K562 (cell line): ENCODE results near the gene PDIA5. TPM values are rescaled to one million over a fixed set of nuclear protein-coding genes. Genes with fewer than 3 reads are reported as not detected.

Experiments used
- ATAC-seq: fragments of 200-7000 bp; cut with Tn5 transposase; 3 replicates; pipeline ENCODE4 v1.9.1; 2020; ENCODE audit warnings: moderate library complexity
- BruUV-seq: library from RNA; stranded (reverse); fragments of 400-500 nt; replicated peaks from 2 replicates; lab custom pipeline; 2021; lab: Mats Ljungman, UMichigan
- CTCF ChIA-PET: fragments of 300-600 bp; formaldehyde crosslinking; extraction: SDS; loops from one replicate; lab custom pipeline; 2021; ENCODE audit warnings: low intra/inter-chr PET ratio; lab: Yijun Ruan, JAX
- POLR2A ChIA-PET: fragments of 300-600, 350-650 bp; sonication (Branson Sonifier 250); formaldehyde crosslinking; extraction: SDS; loops from one replicate; lab custom pipeline; 2021; ENCODE audit warnings: antibody characterized with exemption, inconsistent platforms; lab: Yijun Ruan, JAX
- DNase-seq, 4 experiments: peaks; one replicate each; pipeline versions ENCODE4 v3.0.0 to v3.0.0-alpha.2; 2011 to 2018; ENCODE audit warnings: low spot score in 3 of 4, mixed read lengths in 3 of 4; ENCODE audit errors: extremely low read depth in 1 of 4
- FAIRE-seq: peaks from 2 replicates; lab custom pipeline; 2011; peaks lifted over from hg19 to GRCh38; lab: Jason Lieb, UNC
- H2AFZ ChIP-seq: 2 replicates; pipeline ENCODE4 v1.6.0; 2011; ENCODE audit warnings: low read depth, low read length, control low read depth, inconsistent platforms
- H3K27ac ChIP-seq: fragments of 200-600 bp; 3 replicates; pipeline ENCODE4 v1.8.0; 2011; ENCODE audit warnings: low read depth, mild to moderate bottlenecking, control low read depth, inconsistent platforms, low read length, moderate library complexity, mixed read lengths; ENCODE audit errors: extremely low read depth
- H3K27me3 ChIP-seq, 2 experiments: fragments of 300-600 bp in 1 of 2; 2 replicates in 1 of 2; 3 replicates in 1 of 2; pipeline versions ENCODE4 v1.6.0 to v1.8.0; 2011; ENCODE audit warnings: inconsistent platforms in 2 of 2, low read length in 2 of 2, mild to moderate bottlenecking in 1 of 2, mixed read lengths in 1 of 2, moderate library complexity in 1 of 2; ENCODE audit not compliant: control insufficient read depth in 2 of 2, insufficient read depth in 2 of 2
- H3K36me3 ChIP-seq: fragments of 300-600 bp; 3 replicates; pipeline ENCODE4 v1.8.0; 2011; ENCODE audit warnings: mild to moderate bottlenecking, low read length, inconsistent platforms; ENCODE audit not compliant: control insufficient read depth, insufficient read depth
- H3K4me1 ChIP-seq, 2 experiments: fragments of 200-600 bp in 1 of 2; replicated peaks in 1 of 2; 2 replicates in 1 of 2; 3 replicates in 1 of 2; pipeline versions ENCODE4 v1.5.1 to v1.8.0; 2011; ENCODE audit warnings: inconsistent platforms in 2 of 2, low read length in 2 of 2, mild to moderate bottlenecking in 1 of 2, mixed read lengths in 1 of 2, moderate library complexity in 1 of 2; ENCODE audit not compliant: control insufficient read depth in 2 of 2, insufficient read depth in 2 of 2
- H3K4me2 ChIP-seq: 2 replicates; pipeline ENCODE4 v1.6.1; 2011; ENCODE audit warnings: low read length, control low read depth, inconsistent platforms, mixed read lengths; ENCODE audit not compliant: insufficient read depth
- H3K4me3 ChIP-seq: fragments of 200-600 bp; sonication (generic), shearing (Covaris generic); 2 replicates; pipeline ENCODE4 v1.5.1; 2016; ENCODE audit warnings: control low read depth, inconsistent platforms
- H3K79me2 ChIP-seq: fragments of 200-600 bp; 3 replicates; pipeline ENCODE4 v1.8.0; 2011; ENCODE audit warnings: low read length, inconsistent platforms; ENCODE audit not compliant: control insufficient read depth, insufficient read depth
- H3K9ac ChIP-seq, 2 experiments: 2 replicates each; pipeline versions ENCODE4 v1.6.0 to v1.6.1; 2011; ENCODE audit warnings: low read depth in 2 of 2, low read length in 2 of 2, control low read depth in 1 of 2, inconsistent platforms in 1 of 2, mild to moderate bottlenecking in 1 of 2, mixed read lengths in 1 of 2; ENCODE audit not compliant: insufficient read depth in 1 of 2
- H3K9me1 ChIP-seq: one replicate; pipeline ENCODE4 v1.6.0; 2011; ENCODE audit warnings: inconsistent platforms, mild to moderate bottlenecking, low read length, moderate library complexity; ENCODE audit not compliant: control insufficient read depth, insufficient read depth
- H3K9me3 ChIP-seq: replicated peaks from 2 replicates; pipeline ENCODE4 v1.5.1; 2011; ENCODE audit warnings: low read depth, low read length, inconsistent platforms; ENCODE audit not compliant: control insufficient read depth, insufficient read depth
- H4K20me1 ChIP-seq: replicated peaks from 2 replicates; pipeline ENCODE4 v1.6.1; 2011; ENCODE audit warnings: low read length, inconsistent platforms, mixed read lengths; ENCODE audit not compliant: control insufficient read depth, insufficient read depth
- PRMT5 ChIP-seq: sonication (generic); formaldehyde crosslinking; IDR thresholded peaks from 2 replicates; pipeline ENCODE4 v1.5.0; 2020; ENCODE audit warnings: missing genetic modification reagents
- SNRNP70 ChIP-seq: fragments of 200-400 bp; formaldehyde crosslinking; optimal IDR thresholded peaks from 2 replicates; pipeline ENCODE3; 2017; ENCODE audit warnings: low read depth, low read length
- TCFL5 ChIP-seq: fragments of 250-450 bp; sonication (Bioruptor Pico); conservative IDR thresholded peaks from 2 replicates; pipeline ENCODE4 v1.6.1; 2021; ENCODE audit warnings: mild to moderate bottlenecking, moderate library complexity, matching md5 sums
- ZNF217 ChIP-seq: sonication (generic); formaldehyde crosslinking; IDR thresholded peaks from 2 replicates; pipeline ENCODE4 v1.8.0; 2022; ENCODE audit warnings: mild to moderate bottlenecking, missing genetic modification reagents
- ZNF507 ChIP-seq: conservative IDR thresholded peaks from 2 replicates; pipeline ENCODE4 v1.6.1; 2017; ENCODE audit warnings: missing genetic modification characterization, missing compliant biosample characterization
- ZNF780A ChIP-seq: fragments of 250-450 bp; sonication (Bioruptor Pico); IDR thresholded peaks from 2 replicates; pipeline ENCODE4 v1.5.0; 2021; ENCODE audit warnings: mild to moderate bottlenecking
- WGBS: fragments of 100-300 bp; shearing (Covaris generic); methylation state at CpG from one replicate; pipeline ENCODE4 v1.1.6; 2016; ENCODE audit warnings: low coverage, mixed read lengths; ENCODE audit not compliant: insufficient coverage; ENCODE audit errors: missing lambda C conversion rate; 5-methylcytosine and 5-hydroxymethylcytosine counted together
- in situ Hi-C: fragments of 300-500 bp; cut with MboI; formaldehyde crosslinking; loops from 4 replicates; pipeline ENCODE4 v1.15.0; 2018; ENCODE audit warnings: inconsistent platforms, mixed read lengths
- intact Hi-C: fragments of 100-400 bp; cut with micrococcal nuclease; formaldehyde crosslinking; loops from 2 replicates; pipeline ENCODE4 v1.14.2; 2022
- polyA plus RNA-seq, 8 experiments: library from polyadenylated mRNA; depleted of rRNA in 4 of 8; stranded (reverse) in 5 of 8; unstranded in 3 of 8; fragments of >200 nt; fragmentation: Nextera tagmentation in 2 of 8; fragmentation: Illumina TruSeq in 1 of 8; extraction: Ambion mirVana in 2 of 8; extraction: Trizol in 1 of 8; gene quantifications; 2 replicates each; pipeline versions ENCODE4 v1.2.1 to v1.2.3, GENCODE V29; 2011 to 2014; ENCODE audit warnings: inconsistent platforms in 1 of 8, missing spikeins in 1 of 8
- total RNA-seq, 7 experiments: library from RNA; depleted of rRNA in 6 of 7; stranded (reverse); fragments of >200 nt in 6 of 7; fragmentation: Illumina TruSeq in 2 of 7; extraction: Trizol in 2 of 7; gene quantifications; 2 replicates each; pipeline versions ENCODE4 v1.2.1 to v1.2.3, GENCODE V29; 2011 to 2021; ENCODE audit warnings: low replicate concordance in 1 of 7

Gene PDIA5
- total and polyA plus RNA-seq, 9 of the 15 experiments (the other 6 are each of a cell fraction or from before 2014, with no cell fraction given): 3.4 to 31.8 (median 19.6) TPM

DNA sequence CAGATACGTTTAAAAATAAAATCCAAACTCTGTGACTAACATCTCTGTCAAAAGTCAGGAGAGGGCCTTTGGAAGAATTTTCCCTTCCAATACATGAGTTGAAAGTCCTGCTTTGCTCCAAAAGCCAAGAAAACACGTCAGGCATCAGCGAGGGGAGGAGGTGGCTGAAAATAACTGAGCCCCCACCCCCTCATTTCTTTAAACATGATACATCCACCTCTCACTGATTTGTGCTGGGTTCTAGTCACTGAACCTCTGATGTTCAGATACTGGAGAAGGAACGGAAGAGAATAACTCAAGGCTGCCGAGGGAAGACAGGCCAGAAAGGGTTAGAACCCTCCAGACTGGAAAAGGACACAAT, 29.8 kb upstream of the PDIA5 start:
- Histone ChIP-seq H3K9ac (no peak overlapping the region), H3K9me1 (no peaks in the 10 kb centered on the region), H3K27me3 (peaks cover 2 to 31% of the 10 kb centered on the region in 2 experiments; a peak in 4 of 5 replicates), H2AFZ (no peak overlapping the region), H3K36me3 (no peaks in the 10 kb centered on the region), H3K4me1 (no peaks in the 10 kb centered on the region), H3K9me3 (no peaks in the 10 kb centered on the region), H4K20me1 (no peaks in the 10 kb centered on the region), H3K27ac (no peak overlapping the region), H3K4me3 (no peak overlapping the region), H3K4me2 (no peak overlapping the region), H3K79me2 (no peaks in the 10 kb centered on the region)
- FAIRE-seq (no peak), ATAC-seq (no peak), DNase-seq (no peak)
- WGBS: 0% methylated on average over 5 of the region's 5 CpGs
- intact Hi-C loops: loop anchor here (10.0 kb wide), 1 partner anchor 228 kb away; no protein-coding TSS in a partner anchor
- BruUV-seq: no TSS peak
- ChIA-PET CTCF (no interaction called here), POLR2A (no interaction called here)
- in situ Hi-C loops: no loop called here
- TF ChIP-seq TCFL5 (CRISPR knock-in tag) (no peak), ZNF217 (no peak), ZNF780A (CRISPR knock-in tag) (no peak), ZNF507 (tag) (no peak)

DNA sequence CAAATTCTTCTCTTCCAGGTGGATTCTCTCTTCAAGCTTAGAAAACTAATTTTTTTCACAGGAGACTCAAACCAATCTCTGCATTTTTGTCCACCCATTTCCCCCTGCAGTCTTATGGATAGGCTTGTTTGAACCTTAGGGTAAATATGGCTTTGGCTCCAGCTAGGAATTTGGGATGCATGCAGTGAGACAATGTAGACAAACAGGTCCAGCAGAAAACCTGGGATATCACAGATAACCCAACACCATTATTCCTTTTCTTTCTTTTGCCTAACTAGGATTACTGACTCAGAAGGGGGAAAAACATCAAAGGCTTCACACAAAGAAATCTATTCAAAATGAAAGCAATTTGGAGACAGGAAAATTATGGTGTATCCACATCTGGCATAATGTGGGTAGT, 28.1 kb upstream of the PDIA5 start:
- no peak overlapping the region for H3K4me3 ChIP-seq
- no peak overlapping the region for H2AFZ ChIP-seq
- intact Hi-C loops: loop anchor here (10.0 kb wide), 1 partner anchor 226 kb away; no protein-coding TSS in a partner anchor
- no peaks in the 10 kb centered on the region for H3K4me1 ChIP-seq
- CTCF ChIA-PET: no interaction called here
- H3K9ac ChIP-seq: no peak overlapping the region
- H3K36me3 ChIP-seq: no peaks in the 10 kb centered on the region
- no peaks in the 10 kb centered on the region for H3K9me3 ChIP-seq
- no peaks in the 10 kb centered on the region for H4K20me1 ChIP-seq
- H3K27ac ChIP-seq: no peak overlapping the region
- no peaks in the 10 kb centered on the region for H3K79me2 ChIP-seq
- ATAC-seq: no peak
- POLR2A ChIA-PET: no interaction called here
- peaks cover 2 to 28% of the 10 kb centered on the region in 2 experiments; a peak in 4 of 5 replicates for H3K27me3 ChIP-seq
- FAIRE-seq: no peak
- no peak overlapping the region for H3K4me2 ChIP-seq
- no peaks in the 10 kb centered on the region for H3K9me1 ChIP-seq
- TF ChIP-seq SNRNP70 (no peak), PRMT5 (CRISPR knock-in tag) (no peak)
- BruUV-seq: no TSS peak
- no peak for DNase-seq
- in situ Hi-C loops: no loop called here
